HG02943 (cell line): ENCODE results near the gene POSTN.

Experiments
- ATAC-seq: cut with Tn5 transposase; IDR thresholded peaks from one replicate; pipeline ENCODE4 v1.9.1; 2021; ENCODE audit warnings: mild to moderate bottlenecking, low read depth, moderate library complexity; ENCODE audit not compliant: unreplicated experiment

POSTN gene, protein sequence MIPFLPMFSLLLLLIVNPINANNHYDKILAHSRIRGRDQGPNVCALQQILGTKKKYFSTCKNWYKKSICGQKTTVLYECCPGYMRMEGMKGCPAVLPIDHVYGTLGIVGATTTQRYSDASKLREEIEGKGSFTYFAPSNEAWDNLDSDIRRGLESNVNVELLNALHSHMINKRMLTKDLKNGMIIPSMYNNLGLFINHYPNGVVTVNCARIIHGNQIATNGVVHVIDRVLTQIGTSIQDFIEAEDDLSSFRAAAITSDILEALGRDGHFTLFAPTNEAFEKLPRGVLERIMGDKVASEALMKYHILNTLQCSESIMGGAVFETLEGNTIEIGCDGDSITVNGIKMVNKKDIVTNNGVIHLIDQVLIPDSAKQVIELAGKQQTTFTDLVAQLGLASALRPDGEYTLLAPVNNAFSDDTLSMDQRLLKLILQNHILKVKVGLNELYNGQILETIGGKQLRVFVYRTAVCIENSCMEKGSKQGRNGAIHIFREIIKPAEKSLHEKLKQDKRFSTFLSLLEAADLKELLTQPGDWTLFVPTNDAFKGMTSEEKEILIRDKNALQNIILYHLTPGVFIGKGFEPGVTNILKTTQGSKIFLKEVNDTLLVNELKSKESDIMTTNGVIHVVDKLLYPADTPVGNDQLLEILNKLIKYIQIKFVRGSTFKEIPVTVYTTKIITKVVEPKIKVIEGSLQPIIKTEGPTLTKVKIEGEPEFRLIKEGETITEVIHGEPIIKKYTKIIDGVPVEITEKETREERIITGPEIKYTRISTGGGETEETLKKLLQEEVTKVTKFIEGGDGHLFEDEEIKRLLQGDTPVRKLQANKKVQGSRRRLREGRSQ

DNA sequence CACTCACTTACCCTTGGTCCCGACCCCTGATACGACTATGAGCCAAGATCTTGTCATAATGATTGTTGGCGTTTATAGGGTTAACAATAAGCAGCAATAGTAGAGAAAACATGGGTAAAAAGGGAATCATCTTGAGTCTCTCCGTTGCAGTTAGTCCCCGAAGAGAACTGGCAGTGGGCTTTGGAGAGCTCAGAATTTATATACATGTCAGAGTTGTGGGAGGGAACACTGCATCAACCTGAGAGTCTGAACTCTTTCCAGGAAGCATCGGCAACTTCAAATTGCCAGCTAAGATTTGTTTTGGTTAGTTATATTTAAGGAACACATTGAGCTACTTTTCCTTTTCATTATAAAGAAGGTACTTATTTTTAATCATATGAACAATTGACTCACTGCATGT, at the start of gene POSTN:
Gene POSTN (minus strand): TSS at position 172 of the 400 bp plus-strand sequence. CDS start 42 bp downstream, at position 130.
- no peak for ATAC-seq

DNA sequence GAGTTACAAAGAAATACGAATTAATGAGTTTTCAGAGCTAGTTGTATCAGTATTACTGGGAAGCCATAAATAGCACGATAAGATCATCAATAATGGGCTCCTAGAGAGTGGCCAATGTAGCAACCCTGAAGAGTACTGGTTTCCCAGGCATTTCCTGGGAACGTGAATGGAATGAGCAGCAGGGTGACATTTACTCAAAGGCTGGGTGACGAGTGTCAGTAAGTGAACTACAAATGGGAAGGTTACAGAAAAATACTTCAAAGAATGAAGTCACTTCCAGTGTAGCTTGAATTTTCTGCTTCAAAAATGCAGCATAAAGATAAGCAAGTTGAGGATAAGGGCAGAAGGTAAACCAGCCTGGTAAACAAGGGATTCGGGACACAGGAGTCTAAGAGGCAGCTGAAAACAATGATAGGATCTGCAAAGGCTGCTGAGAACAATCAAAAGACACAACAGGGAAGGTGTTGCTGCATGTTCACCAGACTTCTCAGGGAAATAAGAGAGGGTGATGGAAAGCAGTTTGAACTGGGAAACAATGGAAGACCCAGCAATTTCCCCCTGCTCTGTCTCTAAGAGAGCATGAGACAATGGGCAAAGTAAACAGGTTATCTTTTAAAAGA, 48.6 kb upstream of the POSTN start:
- no peak for ATAC-seq

DNA sequence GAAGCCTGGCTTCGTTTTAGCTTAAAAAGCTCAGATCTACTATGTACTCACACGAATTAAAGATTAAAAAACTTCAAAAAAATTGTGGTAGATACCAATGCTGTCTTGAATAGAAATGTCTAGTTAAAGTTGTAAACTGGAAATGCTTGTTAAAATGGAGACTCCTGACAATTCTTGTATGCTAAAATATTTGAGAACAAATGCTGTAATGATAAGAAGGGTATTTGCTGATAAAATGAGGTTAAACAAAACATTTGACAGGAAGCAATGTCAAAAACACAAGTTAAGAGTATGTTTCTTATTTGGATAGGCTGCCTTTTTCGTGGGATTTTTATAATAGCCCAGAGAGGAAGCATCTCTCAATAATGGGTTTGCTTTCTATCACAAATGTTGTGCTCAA, 48.0 kb upstream of the POSTN start:
- no peak for ATAC-seq

DNA sequence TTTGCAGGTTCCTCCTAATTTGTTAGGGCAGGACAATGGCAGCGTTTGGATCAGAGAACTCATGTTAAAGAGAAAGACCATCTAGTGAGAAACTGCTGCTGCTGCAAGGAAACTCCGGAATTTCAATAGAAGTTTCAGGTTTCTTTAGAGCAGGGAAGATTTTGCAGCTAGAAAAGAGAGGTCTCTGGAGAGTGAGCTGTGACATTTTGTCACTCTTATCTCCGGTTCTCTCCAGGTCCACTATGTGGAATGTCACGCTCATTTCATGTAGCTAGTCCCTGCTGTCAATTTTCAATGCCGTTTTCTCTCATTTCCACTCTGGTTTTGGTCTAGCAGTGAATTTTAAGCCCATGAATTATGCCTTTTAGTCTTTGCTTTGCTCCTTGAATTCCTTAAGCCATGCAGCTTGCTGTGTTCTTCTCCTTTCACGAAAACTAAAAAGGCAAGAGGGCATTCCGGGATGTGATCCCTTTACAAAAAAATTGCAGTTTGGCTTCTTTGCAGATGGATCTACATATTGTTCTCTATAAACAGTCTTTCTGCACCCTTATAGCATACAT, 46.7 kb upstream of the POSTN start:
- no peak for ATAC-seq

DNA sequence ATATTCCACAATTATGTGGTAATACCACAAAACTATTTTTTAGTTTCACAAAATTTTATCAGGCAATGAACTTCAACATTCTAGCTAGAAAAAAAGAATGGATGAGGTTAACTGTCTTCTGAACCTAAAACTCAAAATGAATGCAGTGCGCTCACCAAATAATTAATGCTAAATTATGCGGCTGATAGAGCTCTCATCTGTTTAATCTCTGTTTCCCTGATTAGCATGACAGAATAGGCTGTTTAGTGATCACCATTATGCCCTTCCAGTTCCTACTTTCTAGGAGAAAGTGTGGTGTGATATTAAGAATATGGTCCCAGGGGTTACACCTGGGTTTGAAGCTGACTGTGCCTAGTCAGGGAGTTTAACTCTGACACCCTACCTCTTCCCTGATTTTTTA, 42.8 kb upstream of the POSTN start:
- no peak for ATAC-seq

DNA sequence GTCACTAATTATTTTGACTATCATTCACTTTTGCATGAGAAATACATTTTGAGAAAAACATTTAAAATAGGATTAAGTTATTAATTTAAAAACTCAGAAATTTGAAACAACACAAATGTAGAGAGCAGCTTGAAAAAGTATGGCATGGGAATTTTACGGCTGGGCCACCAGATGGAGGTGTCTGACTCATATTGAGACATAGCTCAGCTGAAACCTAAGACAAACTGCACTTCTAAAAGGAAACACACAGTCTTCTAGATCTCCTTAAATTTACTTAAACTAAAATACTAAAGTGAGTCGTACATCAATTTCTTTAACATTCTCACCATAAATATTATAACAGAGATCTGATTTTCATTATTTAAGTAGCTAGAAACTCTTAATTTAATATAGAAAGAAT, 41.9 kb upstream of the POSTN start:
- no peak for ATAC-seq

DNA sequence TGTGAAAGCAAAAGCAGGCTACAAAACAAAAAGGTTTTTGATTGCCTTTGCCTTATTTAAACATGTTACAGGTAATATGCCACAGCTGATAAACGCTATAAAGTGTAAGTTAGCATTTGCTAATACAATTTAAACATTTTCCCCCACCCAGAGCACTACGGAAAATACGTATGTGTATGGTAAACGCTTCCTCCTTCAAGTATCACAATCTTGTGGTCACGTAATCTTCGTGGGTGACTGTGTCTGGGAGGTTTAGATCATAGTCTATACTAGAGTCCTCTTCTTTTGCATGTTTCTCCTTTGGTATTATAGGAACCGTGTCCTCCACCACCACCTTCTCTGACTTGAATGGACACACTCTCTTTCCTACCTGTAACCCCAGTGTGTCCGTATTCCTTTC, 38.1 kb upstream of the POSTN start:
- ATAC-seq: no peak

DNA sequence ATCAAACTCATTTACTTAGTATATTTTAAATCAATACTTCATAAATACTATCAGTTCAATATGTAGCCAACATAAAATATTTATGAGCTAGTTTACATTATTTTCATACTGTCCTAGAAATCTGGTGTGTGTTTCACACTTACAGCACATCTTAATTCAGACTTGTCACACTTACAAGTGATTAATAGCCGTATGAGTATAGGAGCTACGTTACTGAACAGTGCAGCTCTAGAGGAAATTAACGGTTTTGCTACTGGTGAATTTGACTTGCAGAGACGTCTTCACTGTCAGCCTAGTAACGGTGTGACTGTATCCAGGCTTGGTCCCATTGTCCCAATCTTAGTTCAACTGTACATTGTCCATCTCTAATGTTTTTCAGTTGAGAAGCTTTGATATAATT, 33.7 kb upstream of the POSTN start:
- no peak for ATAC-seq

DNA sequence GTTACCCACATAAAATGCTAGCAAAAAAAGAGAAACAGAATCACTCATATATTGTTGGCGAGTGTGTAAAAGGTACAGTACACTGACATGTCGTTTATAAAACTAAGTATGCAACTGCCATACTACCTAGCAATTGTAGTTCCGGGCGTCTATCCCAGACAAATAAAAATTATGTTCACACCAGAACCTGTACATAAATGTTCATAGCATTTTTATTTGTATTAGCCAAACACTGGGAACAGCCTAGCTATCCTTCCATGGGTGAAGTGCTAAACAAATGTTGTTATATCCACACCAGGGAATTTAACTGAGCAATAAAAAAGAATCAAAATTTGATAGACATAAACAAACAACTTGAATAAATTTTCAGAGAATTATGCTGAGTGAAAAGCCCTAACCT, 28.9 kb upstream of the POSTN start:
- ATAC-seq: no peak

DNA sequence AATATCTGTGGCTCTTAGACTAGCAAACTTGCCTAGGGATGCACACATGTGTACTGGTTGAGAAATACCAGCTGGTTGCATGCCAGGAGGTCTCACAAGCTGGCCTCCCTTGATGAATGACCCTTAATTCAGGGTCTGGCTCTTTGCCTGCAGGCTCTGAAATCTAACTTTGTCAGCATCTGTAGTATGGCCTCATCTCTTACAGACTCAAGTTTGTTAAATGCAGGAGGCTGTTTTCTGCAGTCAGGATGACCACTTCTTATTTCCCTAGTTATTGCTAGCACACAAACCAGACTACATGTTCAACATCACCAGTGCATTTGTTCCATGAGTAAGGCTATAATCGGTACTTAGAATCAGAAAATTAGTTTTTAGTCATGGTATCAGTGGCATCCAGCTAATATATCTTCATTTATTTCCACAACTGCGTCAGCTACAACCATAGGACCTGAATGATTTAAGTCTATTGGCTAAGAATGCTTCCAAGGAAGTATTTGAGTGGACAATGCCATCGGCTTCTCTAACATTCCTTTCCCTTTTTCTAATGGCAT, 23.3 kb upstream of the POSTN start:
- no peak for ATAC-seq

DNA sequence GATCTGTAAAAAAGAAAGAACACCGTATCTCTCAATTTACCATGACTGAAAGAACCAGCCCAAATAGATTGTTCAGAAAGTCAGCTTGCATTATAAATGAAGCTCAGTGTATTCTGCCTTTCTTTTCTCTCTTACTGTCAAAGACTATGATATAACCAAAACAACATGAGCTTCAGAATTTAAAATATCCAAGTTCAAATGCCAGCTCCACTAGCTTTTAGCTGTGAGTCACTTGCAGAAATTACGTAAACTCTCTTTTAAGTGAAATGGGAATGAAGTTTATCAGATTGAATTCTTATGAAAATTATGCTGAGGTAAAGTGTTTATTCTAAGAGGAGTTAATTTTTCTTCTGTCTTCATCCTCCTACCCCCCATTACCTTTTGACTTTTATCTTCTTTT, 20.0 kb upstream of the POSTN start:
- no peak for ATAC-seq

DNA sequence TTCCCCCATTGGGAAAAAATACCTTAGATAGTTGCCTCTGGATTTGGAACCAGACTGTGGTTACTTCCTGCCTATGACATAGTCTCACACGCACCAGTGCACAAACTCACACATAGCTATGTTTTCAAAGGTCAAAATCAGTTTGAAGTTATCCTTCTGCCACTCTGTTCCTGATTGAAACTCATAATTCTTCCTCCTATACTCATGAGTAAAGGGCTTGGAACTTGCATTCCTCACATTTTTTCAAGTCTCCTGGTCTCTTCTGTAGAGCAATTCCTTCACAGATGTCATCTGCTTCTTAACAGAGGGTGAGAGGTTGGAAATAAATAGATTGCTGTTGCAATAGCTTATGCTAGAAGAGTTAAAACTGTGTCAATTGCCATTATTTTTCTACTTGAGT, 18.6 kb upstream of the POSTN start:
- ATAC-seq: no peak

DNA sequence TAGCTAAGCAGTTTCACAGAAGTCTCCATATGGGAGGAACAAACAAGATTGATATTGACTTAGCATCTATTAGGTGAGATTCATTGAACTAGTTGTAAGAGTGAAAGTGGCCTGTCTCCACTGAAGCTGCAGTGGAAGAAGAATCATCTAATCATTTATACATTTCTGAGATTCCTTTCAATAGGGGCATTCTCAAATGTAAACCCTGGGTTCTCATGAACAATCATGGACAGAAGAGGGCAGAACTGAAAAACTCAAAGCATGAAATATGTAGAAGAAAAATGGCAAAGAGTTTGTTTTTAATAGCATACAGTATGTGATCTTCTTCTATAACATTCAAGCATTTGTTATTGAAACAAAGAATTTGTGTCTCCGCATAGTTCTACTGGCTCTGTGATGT, 17.6 kb upstream of the POSTN start:
- no peak for ATAC-seq

DNA sequence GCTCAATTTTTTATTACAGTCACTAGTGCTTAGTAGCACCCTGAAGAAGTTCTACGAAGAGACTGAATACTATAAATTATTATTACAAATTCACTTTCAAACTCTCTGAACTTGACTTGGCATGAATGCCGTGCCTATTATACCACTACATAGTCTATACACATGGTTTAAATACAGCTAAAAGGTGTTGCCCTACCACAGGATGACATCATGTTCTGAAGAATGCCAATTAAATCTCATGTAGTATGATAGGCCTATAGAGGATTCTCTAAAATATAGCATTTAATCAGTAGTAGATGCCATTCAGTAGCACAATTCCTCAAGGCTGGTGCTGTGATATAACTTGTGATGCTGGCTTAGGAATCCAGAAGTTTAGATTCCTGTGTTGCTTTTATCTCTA, 16.7 kb upstream of the POSTN start:
- ATAC-seq: no peak

DNA sequence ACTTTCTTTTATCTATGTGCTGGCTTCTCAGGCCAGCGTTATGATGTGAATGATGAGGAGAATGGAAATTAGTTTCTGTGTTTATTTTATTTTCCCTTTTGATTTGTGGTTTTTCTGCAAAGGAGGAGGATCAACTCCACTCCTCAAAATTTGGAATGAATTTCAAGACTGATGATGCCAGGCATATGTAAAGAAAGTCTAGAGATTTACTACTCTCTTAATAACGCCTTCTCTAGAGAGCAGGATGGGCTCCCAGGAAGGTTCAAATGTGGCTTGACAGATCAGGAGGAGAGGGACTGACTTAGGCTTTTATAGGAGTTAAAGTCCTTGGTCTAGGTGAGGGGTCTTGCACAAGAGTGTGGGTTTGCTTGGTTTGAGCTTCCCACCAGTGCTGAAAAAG, 15.1 kb upstream of the POSTN start:
- ATAC-seq: no peak

DNA sequence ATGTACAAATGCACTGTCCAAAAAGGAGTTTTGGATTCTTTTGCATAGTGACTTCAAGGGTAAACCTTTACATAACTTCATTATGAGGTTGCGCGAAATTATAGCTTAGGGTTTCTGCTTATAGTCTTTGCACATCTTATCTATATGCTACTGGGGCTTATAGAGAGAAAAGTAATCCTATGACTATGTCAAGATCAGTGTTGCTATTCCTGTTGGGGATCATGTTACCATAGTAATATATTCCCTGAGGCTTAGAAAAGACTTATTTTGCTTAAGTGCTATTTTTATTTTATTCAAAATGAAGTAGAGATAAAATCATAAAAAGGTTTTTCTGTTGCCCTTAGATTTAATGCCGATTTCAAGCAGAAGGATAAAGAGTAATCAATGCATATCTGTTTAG, 14.7 kb upstream of the POSTN start:
- no peak for ATAC-seq

DNA sequence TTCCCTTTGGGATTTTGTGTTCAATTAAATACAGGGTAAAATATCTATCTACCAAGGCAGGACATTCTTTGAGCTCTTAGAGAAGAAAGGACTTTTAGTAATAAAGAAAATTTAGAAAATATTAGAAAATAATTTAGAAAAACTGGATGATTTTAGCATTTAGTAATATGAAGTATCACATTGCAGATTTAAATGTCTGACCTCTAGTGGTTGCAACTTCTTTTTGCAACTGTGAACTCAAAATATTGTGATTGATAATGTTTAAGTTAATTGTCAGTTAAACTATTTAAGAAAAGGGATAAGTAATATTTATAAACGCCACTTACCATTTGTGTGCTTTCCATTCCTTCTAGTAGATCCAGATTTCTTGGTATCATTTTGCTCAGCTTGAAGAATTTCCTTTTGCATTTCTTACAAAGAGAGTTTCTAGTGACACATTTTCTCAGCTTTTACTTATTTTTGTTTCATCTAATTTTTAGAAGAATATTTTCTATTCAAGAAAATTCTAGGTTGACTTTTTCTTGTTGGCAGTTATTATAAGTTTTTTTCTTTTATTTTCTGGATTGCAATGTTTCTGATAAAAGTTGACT, 10.3 kb upstream of the POSTN start:
- no peak for ATAC-seq

DNA sequence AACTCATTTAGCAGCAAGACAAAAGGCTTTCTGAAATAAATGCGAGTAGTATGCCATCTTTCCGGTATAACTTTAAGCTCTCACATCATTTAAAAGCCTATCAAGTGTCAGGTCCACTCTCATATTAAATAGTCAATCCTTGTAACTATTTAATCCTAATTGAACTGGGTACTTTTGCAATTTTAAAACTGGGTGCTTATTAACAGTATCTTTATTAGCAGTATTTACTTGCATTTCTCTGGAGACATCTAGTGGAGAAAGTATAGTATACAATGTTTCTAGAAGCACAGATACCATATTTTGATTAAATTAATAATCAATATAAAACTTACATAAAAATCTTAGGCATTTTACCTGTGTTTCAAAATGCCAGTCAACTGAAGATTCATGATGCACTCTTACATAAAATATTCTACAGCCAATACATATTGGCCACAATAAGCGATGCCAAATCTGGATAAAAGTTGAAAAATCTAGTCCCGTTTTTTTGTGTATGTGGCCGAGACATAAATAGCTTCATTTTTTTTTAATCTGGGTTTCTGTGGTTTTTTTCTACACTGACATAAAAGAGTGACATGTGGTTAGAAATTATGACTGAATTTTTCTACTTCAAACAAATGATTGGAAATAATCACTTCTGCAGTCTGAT, 4.3 kb upstream of the POSTN start:
- ATAC-seq: no peak

DNA sequence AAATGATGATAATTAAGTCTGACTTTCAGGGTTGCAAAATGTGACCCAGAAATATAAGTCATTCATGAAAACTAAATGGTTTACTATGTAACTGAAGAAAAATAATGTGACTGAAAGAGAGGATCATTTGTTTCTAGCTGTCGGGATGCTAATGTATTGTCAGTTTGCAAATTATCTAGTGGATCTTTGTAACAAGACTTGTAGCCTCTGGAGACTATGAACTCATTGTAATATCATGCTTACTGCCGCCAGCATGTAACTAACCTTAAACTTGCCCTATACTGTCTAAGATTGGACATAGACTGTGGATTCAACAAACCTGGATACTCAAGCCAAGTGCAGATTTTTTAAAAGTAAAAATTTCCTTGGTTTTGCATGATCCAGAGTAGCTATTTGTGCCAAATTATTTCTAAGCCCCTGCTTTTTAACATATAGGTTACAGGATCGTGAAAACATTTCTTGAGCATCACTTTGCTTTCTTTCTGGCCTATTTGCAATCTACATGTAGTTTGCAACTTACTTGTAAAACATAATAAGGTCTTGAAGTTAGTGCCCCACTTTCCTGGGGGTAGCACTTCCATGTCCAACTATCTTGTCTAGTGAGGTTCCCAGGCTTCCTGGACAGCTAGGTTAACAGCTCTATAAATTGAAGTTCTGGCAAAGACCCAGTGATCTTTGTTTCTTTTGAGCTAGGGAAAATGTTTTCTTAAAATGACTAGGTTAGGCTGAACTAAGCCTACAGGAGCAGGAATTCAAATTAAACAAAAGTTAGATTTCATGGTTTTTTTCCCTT, 3.3 kb upstream of the POSTN start:
- no peak for ATAC-seq
